Suppressor macrophage (primary cell): Measurements from ENCODE around the gene TSPAN18.

ENCODE experiments used
- DNase-seq, 4 experiments: peaks; one replicate each; pipeline ENCODE4 v3.0.0-alpha.2; 2020 to 2022

The TSPAN18 gene

GRCh38 chr11:44711113-44711786, 15.5 kb upstream of the TSPAN18 start:
- DNase-seq: no peak

- no peak for DNase-seq
Observed at GRCh38 chr11:44711787-44712608, 14.8 kb upstream of the TSPAN18 start.

- no peak for DNase-seq
Observed at GRCh38 chr11:44713022-44713421, 13.7 kb upstream of the TSPAN18 start.

GRCh38 chr11:44716256-44716655, 10.5 kb upstream of the TSPAN18 start:
- DNase-seq: no peak

- DNase-seq: no peak
Observed at GRCh38 chr11:44718057-44718456, 8.7 kb upstream of the TSPAN18 start.

DNA sequence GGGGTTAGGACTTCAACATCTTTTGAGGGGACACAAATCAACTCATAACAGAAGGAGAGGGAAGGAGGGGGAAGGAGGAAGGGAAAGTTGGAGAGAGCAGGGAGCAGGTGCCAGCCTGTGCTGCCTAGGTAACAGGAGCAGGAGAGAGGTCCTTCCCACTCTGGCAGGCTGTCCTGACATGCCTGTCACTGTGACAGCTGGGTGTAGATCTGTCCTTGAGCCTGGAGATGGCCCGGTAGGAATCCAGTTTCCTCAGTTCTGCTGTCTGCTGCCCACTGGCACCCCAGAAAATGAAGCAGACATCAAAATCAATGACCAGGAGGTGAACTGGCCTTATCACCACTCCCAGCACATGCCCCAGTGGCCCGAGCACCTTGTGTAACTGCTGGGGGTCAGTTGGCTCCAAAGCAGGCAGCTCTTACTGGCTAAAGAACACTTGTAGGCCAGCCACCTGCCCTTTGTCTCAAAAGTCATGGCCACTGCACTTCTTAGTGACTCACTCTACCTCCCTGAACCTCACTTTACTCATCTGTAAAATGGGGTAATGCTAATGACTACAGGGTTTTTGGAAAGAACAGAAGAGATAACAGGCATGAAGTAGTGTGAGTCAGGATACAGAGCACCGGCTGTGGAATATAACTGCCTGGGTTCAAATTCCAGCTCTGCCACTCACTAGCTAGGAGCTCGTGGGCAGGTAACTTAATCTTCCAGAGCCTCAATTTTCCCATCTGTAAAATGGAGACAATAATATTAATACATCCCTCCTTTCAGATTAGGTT, 8.0 kb upstream of the TSPAN18 start:
- no peak for DNase-seq

DNA sequence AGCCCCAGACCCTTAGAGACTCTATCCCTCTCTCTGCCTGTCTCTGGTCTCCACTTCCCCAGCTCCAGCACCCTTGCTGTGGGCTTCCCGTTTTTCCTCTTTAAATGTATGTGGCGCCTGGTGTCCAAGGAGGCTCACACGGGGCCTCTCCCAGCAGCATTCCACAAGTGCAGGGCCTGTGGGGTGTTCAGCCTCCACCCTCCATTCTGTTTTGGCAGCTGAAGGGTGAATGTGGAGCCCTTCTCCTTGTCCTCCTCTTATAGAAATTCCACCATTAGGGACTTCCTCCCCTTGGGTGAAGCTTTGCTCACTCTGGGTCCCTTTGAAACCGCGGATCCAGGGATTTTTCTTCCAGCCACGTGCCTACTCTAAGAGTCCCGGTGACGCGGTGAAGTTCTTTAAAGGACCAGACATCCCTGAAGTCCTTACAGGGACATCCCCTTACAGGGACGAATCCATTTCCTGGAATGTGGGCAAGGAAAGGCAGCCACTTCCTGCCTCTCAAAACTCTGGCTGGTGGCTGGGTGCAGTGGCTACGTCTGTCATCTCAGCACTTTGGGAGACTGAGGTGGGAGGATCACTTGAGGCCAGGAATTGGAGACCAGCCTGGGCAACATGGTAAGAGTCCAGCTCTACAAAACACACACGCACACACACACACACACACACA, 1.6 kb upstream of the TSPAN18 start:
- no peak for DNase-seq

DNA sequence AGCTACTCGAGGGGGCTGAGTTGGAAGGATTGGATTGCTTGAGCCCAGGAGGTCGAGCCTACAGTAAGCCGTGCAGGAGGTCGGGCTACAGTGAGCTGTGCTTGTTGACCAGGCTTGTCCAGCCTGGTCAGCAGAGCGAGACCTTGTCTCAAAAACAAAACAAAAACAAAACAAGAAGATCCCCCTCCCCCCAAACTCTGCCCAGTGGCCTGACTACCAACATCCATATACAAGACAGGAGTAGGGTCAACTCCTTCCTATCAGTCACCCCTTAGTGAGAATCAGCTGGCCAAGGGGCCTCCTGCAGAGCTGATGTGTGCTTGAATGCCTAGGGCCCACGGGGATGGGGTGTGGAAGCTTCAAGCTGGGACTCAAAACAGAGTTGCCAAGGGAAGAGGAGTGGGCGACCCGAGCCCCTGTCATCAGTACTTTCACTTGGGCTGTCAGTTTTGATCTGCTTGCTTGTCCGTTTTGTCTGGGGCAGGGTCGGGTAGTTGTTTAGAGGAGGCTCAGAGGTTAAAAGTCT, 942 bp upstream of the TSPAN18 start:
- DNase-seq: no peak

DNA sequence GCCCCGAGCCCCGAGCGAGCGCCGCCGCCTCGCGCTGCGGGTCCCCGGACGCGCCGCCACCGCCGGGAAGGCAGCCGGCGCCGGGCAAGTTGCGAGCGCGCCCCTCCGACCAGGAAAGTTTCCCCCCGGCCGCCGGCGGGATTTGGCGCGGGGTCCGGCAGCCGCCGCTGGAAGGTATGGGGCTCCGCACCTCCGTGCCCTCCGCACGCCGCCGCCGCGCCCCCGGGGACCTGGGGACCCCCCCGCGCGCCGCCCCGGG, 281 bp downstream of the TSPAN18 start:
- DNase-seq: no peak

GRCh38 chr11:44727373-44728287, 868 bp downstream of the TSPAN18 start:
- DNase-seq: peak; percentile 73 to 92 (median 84)

GRCh38 chr11:44728491-44728910, 1.7 kb downstream of the TSPAN18 start:
- DNase-seq: no peak

GRCh38 chr11:44729063-44729462, 2.3 kb downstream of the TSPAN18 start:
- DNase-seq: no peak

DNA sequence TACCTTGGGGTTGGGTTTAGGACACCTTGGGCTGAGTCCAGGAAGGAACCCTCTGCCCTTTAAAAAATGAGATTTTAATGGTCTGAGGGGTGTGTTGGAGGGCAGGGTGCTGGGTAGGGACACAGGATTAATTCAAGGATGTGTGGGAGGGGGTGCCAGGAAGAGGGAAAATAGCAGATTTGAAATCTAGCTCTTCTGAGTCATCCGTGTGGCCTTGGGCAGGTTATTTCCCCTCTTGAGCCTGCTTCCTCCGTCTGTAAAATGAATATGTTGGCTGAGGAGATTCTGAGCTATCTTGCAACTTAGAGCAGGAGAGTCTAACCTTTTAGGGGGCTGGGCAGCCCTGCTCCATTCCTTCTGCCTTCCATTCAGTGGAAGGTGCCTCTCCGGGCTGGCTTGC, 3.0 kb downstream of the TSPAN18 start:
- no peak for DNase-seq

GRCh38 chr11:44730775-44731174, 4.0 kb downstream of the TSPAN18 start:
- DNase-seq: no peak

DNA sequence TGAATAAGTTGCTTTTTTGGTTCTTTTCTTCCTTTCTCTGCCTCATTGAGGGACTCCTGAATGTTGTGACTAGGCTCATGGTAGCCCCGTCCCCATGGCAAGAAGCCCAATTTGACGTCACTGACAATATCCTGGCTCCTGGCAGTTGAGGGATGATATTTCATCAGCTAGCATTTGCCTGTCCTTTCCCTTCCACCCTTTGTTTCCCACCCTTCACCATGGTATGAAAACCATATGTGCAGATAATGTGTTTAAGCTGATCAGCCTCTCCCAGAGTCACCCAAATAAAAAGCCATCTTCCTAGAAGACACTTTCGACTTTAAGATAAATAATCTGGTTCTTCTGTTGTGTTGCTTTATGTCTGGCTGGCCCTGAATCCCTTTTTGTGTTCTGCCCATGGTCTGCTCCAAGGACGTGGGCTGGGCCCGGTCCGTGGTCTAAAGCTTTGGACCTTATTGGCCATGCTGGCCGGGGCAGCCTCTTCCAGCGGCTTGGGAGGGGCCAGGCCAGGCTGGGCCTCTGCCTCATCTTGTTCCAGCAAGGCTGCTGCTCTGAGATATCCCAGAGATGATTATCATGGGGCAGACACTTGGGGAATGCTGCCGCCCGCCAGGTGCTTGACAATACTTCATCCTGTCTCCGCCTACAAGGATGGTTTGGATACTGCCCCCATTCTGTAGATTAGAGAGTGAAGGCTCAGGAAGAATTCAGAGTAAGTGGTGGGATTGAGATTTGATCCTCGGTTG, 5.1 kb downstream of the TSPAN18 start:
- DNase-seq: no peak

GRCh38 chr11:44732564-44732963, 5.8 kb downstream of the TSPAN18 start:
- no peak for DNase-seq

GRCh38 chr11:44733877-44734276, 7.1 kb downstream of the TSPAN18 start:
- DNase-seq: no peak

GRCh38 chr11:44734843-44735381, 8.2 kb downstream of the TSPAN18 start:
- no peak for DNase-seq

DNA sequence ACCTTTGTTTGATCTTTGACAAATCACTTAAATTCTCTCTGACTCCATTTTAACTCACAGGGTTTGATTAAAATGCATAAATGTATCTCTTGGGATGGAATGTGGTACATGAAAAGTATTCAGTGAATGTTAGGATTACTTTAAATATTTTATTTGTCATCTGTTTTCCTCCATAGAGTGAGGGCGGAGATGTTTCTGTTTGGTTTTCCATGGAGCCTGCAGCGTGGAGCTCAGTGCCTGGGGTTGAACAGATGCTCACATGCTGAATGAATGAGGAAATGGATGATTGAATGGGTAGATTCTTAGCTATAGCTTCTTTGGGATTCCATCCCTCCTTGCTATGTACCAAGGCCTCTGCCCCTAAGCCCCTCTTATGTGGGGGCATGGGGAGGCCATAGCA, 10.0 kb downstream of the TSPAN18 start:
- no peak for DNase-seq

DNA sequence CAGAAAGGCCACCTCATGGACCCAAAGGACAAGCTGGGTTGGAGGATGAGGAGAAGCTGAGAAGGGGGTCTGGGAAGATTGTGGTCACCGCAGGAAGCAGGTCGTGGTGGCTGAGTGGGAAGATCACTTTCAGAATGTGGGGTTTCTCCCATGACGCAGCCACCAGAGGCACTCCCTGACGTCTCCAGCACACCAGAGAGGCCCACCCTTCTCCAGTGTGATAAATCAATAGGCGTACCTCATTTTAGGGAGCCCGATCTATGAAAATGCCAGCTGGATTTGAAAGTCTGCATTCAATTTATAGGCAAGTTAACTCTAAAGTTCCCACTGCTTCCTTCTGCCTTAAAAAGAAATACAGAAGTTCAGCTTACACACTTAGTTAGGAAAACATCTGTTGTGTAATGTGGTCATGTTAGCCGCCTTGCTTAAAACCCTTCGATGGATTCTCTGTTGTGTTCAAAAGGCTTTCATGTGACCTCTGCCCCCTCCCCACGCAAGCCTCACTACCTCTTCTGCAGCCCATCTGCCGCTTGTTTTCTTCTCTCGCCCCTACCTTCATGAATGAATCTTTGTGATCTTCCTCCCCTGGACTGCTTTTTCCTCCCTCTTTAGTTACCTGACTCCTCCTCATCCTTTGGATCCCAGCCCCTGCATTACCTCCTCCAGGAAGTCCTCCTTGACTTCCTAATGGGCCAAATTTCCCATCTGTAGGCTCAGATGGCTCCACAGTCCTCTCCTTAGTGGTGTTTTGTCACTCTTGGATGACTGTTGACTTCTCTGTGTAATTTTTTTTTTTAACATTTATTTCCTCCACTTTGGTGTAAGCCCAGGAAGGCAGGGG, 10.7 kb downstream of the TSPAN18 start:
- DNase-seq: peak; percentile 34 to 69 (median 60)
